HG03469 (cell line): ENCODE data around the gene POM121C.
A peak's percentile ranks its signal among the peaks of the same experiment; 100 is the strongest.
"Not testable (repeated sequence)": the region's sequence is repeated elsewhere in the genome, so short reads cannot be mapped to it uniquely, and the experiment has no call there.

Experiments used
- ATAC-seq: cut with Tn5 transposase; IDR thresholded peaks from one replicate; pipeline ENCODE4 v1.9.1; 2021; ENCODE audit warnings: mild to moderate bottlenecking, moderate library complexity, moderate number of reproducible peaks; ENCODE audit not compliant: unreplicated experiment

The POM121C gene

DNA sequence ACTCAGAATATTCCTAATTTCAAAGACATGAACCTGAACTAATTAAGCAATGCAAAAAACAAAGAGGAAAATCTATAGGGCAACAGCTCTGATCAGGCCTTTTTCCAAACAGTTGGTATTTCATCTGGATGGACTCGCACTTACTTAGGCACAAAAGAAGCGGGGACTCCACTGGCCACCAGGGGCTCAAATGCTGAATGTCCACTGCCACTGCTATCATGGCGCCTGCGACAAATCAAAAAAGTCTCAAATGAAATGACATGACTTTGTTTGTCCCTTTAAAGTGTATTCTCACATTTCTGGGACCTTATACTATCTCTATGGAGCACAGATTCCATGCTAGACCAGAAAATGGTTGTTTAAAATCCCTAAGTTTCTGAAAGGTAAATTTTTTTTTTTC lies 47.1 kb downstream of the POM121C start:
- not testable (repeated sequence) for ATAC-seq

DNA sequence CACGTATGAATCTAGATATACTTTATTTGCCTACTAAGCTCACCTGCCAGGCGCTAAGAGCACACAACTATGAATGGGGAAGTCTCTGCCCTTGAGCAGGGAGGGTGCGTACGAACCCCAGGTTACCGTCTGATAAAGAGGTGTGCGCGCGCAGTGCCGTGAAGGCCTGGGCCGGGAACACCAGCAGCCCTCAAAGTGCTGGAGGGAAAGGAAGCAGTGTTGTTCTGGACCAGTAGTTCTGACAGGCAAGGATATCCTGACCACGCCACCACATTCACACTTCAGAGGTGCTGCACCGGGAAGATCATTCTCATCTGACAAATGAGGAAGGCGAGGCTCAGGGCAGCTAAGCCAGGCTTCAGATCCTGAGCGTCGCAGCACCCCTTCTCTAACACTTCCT lies 62.6 kb downstream of the POM121C start:
- not testable (repeated sequence) for ATAC-seq

DNA sequence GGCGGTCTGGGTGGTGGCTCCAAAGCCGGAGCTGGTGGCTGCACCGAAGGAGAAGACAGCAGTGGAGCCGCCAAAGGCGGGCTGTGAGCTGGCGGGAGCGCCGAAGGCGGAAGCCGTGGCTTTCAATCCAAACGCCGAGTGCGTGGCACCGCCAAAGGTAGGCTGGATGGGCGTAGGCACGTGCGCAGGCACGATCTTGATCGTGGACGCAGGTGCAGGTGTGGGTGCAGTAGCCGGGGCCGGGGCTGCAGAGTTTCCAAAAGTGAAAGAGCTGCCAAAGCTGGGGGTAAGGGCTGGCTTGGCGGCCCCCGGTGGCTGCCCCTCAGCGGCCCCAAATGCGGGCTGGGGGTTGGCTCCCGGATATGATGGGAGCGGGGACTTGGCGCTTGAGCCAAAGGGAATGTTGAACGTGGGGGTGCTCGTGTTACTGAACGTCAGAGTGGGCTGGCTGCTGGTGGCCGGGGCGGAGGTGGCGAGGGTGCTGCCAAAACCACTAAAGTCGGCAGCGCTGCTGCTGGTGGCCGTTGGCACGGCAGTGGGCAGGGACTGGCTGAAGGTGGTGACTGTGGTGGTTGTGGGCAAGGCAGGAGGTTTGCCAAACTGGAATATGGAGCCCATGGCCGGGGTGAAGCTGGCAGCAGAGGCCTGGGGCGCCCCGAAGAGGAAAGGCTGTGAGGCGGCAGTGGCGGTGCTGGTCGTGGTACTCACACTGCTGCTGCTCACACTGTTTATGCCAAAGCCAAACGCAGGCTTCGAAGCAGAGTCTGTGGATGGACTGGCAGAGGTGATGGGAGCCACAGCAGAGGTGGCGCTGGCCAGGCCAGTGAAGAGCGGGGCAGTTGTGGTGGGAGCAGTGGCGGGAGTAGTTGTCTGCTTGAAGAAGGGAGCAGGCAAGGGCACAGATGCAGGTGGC lies 64.0 kb downstream of the POM121C start:
- not testable (repeated sequence) for ATAC-seq

DNA sequence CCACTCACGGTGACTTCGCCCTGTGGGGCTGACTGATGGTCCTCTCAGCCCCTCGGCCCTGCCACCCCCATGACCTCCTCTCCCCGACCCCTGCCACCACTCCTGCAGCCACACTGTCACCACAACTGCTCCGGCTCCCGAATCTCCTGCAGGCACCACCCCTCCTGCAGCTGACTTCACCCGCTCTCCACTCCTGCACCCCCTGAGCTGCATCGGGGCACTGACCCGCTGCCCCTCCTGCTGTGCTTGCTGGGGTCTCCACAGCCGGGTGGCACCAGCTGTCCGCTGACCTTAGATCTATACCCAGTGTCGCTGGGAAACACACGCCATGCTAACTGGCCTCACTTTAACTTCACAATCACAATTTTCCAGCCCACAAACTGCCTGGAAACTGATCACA lies 65.9 kb downstream of the POM121C start:
- ATAC-seq: not testable (repeated sequence)

DNA sequence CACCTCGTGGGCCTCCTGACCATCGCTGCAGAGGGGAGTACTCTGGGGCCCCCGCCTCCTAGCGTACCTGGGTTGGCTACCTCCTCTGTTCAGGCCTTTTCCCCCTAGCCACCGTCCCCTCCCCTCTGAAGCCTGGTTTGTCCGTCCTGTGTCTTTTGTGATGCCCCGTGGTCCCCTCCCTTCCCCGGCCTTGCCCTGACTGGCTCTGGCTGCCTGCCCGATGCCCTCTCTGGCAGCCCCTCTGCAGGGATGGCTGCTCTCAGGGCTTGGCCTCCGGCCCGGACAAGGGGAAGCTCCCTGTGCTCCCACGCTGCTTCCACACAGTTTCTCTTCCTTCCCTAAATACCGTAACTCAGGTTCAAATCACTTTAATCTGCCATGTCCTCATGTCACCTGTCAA lies 66.4 kb downstream of the POM121C start:
- not testable (repeated sequence) for ATAC-seq

DNA sequence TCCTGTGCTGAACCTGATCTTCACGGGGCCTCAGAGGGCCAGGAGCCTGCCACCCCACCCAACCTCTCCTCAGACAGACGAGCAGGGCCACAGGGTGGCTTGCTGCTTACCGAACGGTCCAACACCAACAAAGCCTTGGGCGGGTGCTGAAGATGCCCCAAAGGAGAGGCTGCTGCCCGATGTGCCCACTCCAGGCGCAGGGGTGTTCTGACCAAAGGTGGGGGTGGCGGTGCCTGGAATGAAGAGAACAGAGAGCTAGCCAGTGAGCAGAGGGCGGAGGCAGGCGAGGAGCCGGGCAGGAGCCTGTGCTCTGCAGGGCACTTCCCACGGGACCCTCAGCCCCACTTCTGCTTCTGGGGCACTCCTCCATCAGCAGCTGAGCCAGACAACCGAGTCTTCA lies 66.9 kb downstream of the POM121C start:
- not testable (repeated sequence) for ATAC-seq

DNA sequence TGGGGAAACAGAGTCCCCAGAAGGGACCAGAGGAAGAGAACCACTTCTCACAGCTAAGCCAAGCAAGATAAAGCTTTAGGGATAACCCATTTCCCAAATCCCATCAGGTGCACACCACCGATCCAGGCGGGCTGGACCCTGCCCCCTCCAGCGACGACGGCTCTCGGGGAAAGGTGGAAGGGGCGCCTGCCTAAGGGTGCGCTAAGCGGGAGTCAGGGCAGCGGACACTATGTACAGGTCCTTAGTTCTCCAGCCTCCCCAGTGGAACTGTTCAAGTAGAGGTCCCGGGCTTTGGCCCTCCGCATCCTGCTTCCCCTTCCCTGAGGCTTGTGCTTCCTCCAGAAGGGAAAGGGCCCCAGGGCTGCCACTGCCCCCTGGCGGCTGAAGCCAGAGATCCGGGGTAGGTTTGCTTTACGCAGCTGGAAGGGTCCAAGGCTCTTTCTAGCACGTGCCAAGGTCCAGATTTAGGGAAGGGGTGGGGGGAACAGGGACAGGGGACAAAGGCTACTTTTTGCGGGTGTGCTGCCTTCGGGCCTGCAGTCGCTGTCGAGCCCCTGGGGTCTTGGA lies 67.7 kb downstream of the POM121C start:
- not testable (repeated sequence) for ATAC-seq

DNA sequence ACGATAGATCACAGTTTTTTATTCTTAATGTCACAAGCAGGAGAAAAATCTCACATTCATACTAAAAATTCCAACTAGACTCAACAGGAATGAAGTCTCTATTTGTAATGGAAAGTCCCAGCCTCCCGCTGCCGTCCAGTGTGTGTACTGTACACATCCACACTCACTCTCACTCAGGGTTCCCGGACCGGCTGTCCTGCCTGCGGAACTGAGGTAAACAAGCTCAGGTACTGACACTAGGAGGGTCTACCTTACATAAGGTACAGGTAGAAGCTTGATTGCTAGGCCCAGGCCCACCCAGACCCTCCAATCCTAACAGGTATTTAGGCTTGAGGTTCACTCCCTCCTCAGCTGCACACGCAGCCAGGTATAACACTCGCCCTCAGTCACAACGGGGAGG lies 69.3 kb downstream of the POM121C start:
- ATAC-seq: not testable (repeated sequence)

DNA sequence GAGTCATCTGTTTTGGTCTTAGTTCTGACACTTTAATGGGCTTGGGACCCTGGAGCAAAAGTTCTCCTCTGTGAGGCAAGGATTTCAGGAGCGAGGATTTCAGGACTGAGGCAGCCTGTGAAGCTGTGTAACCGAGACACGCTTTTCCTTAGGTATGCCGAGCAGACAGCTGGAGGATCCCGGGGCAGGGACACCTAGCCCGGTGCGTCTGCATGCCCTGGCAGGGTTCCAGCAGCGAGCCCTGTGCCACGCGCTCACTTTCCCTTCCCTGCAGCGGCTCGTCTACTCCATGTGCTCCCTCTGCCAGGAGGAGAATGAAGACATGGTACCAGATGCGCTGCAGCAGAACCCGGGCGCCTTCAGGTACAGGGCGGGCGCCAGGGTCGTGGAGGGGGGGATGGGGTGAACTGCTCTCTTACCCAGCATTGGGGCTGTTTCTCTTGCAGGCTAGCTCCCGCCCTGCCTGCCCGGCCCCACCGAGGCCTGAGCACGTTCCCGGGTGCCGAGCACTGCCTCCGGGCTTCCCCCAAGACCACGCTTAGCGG lies 70.2 kb downstream of the POM121C start:
- not testable (repeated sequence) for ATAC-seq

DNA sequence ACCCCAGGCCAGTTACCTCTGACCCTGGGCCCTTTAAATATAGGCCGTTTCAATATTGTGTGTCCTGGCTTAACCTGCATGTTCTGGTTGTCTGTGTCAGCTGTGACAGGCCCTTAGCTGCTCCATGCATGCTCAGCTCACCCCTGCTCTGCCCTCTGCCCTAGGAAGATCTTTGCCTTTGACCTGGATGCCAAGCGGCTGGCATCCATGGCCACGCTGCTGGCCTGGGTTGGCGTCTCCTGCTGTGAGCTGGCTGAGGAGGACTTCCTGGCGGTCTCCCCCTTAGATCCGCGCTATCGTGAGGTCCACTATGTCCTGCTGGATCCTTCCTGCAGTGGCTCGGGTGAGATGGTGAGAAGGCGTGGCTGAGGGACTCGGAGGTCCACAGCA lies 70.7 kb downstream of the POM121C start:
- not testable (repeated sequence) for ATAC-seq

DNA sequence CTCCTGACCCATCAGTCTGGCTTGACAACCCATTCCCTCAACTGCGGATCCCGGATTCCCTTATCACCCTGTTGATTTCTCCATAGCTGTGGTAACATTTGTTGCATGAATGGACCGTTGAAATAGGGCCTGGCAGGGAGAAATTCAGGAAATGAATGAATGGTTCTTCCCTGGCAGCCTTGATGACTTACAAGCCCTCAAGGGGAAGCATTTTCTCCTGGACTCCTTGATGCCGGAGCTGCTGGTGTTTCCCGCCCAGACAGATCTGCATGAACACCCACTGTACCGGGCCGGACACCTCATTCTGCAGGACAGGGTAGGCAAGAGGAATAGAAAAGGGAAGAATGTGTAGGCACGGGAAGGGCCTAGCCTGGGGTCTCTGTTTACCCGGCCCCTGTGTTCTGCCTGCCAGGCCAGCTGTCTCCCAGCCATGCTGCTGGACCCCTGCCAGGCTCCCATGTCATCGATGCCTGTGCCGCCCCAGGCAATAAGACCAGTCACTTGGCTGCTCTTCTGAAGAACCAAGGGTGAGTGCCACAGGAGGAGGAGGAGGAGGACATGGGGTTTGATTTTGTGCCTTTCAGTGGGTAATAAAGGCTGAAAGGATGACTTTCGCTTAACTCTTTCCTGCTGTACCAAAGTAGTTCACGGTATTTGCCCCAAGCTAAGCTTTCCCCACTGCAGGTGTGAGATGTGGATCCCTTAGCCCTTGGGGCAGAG lies 71.2 kb downstream of the POM121C start:
- not testable (repeated sequence) for ATAC-seq

DNA sequence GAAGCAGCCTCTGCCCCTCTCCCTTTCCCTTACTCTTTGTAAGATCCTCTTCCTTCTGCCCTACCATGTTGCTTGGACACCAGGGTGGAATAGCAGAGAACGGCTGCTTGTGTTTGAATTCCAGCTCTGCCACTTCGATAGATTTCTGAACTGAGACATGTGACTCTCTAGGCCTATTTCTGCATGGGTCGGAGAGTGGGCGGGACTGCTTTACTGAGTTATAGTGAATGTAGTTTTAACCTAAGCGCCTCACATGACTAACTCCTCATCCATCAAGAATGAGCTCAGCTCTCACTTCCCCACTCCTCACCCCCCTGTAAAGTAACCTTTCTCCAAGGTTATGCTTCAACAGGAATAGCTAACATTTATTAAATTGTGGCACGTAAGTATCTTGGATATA lies 71.9 kb downstream of the POM121C start:
- not testable (repeated sequence) for ATAC-seq

DNA sequence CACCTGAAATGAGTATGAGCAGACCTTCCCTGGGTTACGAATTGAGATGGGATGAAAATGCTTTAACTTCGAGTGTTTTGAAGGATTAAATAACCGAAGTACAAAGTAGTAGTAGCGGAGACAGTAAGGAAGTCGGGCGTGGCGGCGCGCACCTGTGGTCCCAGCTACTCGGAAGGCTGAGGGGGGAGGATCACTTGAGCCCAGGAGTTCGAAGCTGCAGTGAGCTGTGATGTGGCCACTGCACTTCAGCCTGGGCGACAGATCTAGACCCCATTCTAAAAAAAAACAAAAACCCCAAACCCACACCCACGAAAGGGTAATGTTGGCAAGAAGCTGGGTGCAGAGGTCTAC lies 75.3 kb downstream of the POM121C start:
- ATAC-seq: not testable (repeated sequence)

DNA sequence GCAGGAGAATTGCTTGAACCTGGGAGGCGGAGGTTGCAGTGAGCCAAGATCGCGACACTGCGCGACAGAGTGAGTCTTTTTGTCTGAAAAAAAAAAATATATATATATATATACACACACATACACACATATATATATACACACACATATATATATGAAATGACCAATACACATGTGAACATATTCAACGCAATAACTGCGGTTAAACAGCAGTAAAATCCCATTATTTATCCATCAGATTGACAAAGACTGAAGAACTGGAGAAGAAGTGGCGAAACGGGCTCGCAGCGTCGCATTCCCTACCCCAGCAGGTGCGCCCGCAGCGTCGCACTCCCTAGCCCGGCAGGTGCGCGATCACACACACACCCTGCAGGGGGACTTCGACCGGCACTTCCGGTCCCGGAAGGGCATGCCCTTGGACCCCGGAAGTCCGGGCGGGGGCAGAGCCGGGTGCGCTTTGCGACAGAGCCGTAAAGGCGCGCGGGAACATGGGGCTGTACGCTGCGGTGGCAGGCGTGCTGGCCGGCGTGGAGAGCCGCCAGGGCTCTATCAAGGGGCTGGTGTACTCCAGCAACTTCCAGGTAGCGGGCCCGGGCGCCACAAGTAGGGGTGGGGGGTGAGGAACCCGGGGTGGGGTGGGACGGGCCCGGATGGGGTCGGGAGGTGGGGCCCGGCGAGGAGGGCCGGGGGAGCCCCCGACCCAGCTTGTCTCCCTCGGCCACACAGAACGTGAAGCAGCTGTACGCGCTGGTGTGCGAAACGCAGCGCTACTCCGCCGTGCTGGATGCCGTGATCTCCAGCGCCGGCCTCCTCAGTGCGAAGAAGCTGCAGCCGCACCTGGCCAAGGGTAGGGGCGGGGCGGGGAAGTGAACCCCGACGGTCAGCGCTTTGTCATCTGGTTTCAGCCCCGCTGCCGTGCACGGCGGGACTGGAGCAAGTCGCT lies 75.9 kb downstream of the POM121C start:
- ATAC-seq: peak; percentile 82

DNA sequence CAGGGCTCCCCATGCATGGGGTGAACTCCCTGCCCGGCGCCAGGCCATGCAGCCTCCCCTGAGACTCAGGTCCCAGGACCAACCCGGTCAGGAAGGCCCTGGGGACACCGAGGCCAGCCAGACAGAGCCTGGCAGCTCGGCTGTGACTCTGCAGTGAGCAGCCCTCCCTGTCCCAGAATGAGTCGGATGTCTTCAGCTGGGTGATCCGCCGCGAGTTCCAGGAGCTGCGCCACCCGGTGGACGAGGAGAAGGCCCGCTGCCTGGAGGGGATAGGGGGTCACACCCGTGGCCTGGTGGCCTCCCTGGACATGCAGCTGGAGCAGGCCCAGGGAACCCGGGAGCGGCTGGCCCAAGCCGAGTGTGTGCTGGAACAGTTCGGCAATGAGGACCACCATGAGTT lies 81.4 kb downstream of the POM121C start:
- not testable (repeated sequence) for ATAC-seq

DNA sequence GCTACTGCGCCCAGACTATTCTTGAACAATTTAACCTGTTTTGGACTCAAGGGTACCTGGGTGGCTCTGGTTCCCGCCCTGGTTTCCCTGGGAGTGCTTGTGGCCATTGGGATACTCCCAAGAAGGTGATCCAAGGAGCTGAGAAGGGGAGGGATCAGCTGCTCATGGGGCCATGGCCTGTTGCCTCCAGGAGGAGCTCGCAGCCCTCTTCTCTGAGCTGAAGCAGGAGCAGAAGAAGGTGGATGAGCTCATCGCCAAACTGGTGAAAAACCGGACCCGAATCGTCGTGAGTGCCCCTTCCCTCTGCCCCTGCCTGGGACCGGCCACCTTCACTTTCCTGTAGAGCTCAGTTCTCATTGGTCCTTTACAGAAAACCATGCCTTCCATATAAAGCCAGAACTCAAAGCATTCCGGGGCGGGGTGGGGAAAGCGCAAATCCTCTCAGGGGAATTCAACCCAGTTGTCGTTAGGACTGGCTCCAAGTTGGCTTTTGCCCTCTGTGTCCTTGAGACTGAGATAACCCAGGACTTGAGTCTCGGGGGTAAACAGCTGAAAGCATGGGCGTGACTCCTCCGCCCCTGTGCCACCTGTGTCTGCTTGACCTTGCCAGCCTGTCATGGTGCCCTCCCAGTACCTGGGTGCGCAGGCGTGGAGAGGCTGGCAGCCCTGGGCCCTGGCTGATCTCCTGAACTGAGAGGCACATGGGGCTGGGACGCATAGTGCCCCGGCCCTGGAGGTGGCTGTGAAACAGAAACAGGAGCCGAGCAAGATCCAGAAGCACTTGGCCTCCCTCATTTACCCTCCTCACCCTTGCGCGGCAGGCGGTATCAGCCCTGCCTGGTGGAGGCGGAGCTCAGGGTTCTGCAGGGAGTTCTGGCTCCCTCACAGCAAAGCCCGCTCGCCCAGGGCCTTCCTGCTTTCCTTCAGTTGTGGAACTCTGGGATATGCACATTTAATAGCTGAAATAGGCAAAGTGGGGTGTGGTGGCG lies 82.3 kb downstream of the POM121C start:
- not testable (repeated sequence) for ATAC-seq

DNA sequence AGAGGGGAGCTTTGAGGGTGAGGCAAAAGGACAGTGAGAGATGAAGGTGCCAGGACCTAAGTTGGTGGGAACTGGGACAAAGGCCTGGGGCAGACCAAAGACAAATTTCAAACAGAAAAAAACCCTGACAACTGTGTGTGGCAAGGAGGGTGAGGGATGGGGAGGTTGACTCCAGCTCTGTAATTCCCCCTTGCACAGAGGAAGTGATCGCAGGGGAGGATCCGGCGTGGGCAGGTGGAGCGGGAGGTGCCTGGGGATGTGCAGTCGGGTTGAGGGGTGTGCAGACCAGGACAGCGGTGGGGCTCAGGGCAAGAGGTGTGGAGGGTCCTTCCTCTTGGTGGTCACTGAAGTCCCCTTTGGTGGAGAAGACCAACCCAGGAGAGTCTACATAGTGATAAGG lies 85.5 kb downstream of the POM121C start:
- not testable (repeated sequence) for ATAC-seq

DNA sequence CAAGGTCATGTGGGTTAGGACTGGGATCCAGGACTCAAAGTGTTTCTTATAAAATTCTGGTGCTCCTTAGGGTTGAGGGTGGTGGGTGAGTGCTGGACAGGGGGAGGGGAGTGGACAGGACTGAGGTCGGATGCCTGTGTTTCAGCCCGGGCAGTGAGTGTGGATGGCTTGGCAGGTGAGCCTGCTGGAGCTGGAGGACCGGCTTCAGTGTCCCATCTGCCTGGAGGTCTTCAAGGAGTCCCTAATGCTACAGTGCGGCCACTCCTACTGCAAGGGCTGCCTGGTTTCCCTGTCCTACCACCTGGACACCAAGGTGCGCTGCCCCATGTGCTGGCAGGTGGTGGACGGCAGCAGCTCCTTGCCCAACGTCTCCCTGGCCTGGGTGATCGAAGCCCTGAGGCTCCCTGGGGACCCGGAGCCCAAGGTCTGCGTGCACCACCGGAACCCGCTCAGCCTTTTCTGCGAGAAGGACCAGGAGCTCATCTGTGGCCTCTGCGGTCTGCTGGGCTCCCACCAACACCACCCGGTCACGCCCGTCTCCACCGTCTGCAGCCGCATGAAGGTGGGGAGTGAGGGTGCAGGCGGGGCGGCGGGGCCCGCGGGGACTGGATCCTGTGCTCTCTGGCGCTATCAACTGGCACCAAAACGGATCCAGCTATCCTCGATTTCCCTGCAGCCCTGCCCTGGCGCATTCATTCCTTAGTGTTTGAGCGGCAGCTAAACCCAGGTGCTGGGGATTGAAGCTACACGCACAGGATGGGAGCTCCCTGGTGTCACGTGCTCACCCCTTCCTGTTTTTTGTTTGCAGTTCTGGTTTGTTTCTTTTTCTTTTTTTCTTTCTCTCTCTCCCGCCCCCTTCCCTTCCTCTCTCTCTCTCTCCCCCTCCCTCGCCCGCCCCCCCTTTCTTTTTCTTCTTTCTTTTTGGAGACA lies 87.1 kb downstream of the POM121C start:
- ATAC-seq: not testable (repeated sequence)
